Gastroesophageal sphincter (tissue), 3 donors: Measurements from ENCODE around the gene BCAR3.

Source experiments
- POLR2A ChIP-seq, 2 donors: fragments of 450-650 bp; IDR thresholded peaks; one replicate each; pipeline ENCODE4 v1.6.1; 2017; ENCODE audit warnings: antibody characterized with exemption in 2 of 2, mild to moderate bottlenecking in 2 of 2, moderate library complexity in 1 of 2
- POLR2AphosphoS5 ChIP-seq: sonication (generic); formaldehyde crosslinking; IDR thresholded peaks from one replicate; pipeline ENCODE4 v1.6.1; 2017; ENCODE audit warnings: antibody characterized with exemption
- TF ChIP-seq, protein P1 (sequence below), 4 experiments: fragments of 200-600 bp in 2 of 4; fragments of 450-650 bp in 2 of 4; sonication (generic) in 1 of 4; IDR thresholded peaks; one replicate each; pipeline ENCODE4 v1.5.1; 2017 to 2019; ENCODE audit warnings: antibody characterized with exemption in 4 of 4, mild to moderate bottlenecking in 2 of 4, moderate library complexity in 2 of 4

DNA sequence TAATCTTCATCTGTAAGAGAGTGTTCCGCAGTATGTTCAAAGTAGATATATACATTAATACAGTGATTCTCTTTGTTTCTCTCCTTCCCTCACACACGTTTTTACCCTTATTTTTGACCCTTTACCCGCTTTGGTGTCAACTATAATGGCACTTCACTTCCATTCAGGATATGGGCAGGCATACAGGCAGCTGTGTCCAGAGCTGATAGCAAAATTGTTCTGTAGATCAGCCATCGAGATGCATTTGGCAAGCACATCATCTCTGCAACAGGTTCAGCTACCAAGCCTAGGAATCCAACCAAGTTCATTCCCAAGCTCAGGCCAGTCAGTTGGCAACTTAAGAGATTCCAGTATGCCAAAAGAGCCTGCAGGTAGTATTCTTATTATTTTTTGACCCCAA is 158.9 kb downstream of the BCAR3 start:
- TF ChIP-seq, protein P1, sequence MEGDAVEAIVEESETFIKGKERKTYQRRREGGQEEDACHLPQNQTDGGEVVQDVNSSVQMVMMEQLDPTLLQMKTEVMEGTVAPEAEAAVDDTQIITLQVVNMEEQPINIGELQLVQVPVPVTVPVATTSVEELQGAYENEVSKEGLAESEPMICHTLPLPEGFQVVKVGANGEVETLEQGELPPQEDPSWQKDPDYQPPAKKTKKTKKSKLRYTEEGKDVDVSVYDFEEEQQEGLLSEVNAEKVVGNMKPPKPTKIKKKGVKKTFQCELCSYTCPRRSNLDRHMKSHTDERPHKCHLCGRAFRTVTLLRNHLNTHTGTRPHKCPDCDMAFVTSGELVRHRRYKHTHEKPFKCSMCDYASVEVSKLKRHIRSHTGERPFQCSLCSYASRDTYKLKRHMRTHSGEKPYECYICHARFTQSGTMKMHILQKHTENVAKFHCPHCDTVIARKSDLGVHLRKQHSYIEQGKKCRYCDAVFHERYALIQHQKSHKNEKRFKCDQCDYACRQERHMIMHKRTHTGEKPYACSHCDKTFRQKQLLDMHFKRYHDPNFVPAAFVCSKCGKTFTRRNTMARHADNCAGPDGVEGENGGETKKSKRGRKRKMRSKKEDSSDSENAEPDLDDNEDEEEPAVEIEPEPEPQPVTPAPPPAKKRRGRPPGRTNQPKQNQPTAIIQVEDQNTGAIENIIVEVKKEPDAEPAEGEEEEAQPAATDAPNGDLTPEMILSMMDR (IDR thresholded peaks at IDR 0.05): no peak
- TF ChIP-seq POLR2AphosphoS5: no peak
- TF ChIP-seq POLR2A (IDR thresholded peaks at IDR 0.05): no peak
